ENCODE measurements around the gene HTR6.

GRCh38 chr1:19703280-19703679 is 38.6 kb downstream of the HTR6 start:
- TF ChIP-seq CTCF (IDR thresholded peaks at IDR 0.05) (no peak), POLR2A (IDR thresholded peaks at IDR 0.05) (no peak)
